ENCODE data around the gene RETN.

DNA sequence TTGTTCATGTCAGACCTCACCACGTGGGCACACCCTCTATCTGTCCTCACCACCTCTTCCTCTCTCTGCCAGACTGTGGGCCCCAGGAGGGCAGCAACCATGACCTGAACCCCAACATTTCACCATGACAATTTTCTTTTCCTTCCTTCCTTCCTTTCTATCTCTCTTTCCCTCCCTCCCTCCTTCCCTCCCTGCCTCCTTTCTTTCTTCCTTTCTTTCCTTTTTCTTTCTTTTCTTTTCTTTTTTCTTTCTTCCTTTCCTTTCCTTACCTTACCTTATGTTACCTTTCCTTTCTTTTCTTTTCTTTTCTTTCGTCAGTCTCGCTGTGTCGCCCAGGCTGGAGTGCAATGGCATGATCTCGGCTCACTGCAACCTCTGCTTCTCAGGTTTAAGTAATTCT lies 41.8 kb downstream of the RETN start:
- TF ChIP-seq, protein P1, sequence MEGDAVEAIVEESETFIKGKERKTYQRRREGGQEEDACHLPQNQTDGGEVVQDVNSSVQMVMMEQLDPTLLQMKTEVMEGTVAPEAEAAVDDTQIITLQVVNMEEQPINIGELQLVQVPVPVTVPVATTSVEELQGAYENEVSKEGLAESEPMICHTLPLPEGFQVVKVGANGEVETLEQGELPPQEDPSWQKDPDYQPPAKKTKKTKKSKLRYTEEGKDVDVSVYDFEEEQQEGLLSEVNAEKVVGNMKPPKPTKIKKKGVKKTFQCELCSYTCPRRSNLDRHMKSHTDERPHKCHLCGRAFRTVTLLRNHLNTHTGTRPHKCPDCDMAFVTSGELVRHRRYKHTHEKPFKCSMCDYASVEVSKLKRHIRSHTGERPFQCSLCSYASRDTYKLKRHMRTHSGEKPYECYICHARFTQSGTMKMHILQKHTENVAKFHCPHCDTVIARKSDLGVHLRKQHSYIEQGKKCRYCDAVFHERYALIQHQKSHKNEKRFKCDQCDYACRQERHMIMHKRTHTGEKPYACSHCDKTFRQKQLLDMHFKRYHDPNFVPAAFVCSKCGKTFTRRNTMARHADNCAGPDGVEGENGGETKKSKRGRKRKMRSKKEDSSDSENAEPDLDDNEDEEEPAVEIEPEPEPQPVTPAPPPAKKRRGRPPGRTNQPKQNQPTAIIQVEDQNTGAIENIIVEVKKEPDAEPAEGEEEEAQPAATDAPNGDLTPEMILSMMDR (IDR thresholded peaks at IDR 0.05), result no peak
- TF ChIP-seq EP300 (IDR thresholded peaks at IDR 0.05) (no peak), POLR2A (IDR thresholded peaks at IDR 0.05) (no peak)

Data from tibial nerve (tissue), 4 donors.